ENCODE data around the gene KBTBD8. TPM values are rescaled to one million over a fixed set of nuclear protein-coding genes. Genes with fewer than 3 reads are reported as not detected.

The KBTBD8 gene
- total and polyA plus RNA-seq, 9 of the 15 experiments (the other 6 are each of a cell fraction or from before 2014, with no cell fraction given) = 2.7 to 9.1 (median 5.6) TPM

GRCh38 chr3:67030785-67031740 lies 33.0 kb downstream of the KBTBD8 start (continued):
- TF ChIP-seq ZNF398 (CRISPR knock-in tag; IDR thresholded peaks at IDR 0.05) (no peak), CREB3 (tag; conservative IDR thresholded peaks at IDR 0.05; ENCODE audit: low read depth) (no peak), RERE (CRISPR knock-in tag; IDR thresholded peaks at IDR 0.05; ENCODE audit: borderline replicate concordance) (no peak), ARID1B (IDR thresholded peaks at IDR 0.05) (peak; percentile 80)
